Measurements from ENCODE around the gene WFDC13.
"Not testable (repeated sequence)": the region's sequence is repeated elsewhere in the genome, so short reads cannot be mapped to it uniquely, and the experiment has no call there.

The WFDC13 gene, protein sequence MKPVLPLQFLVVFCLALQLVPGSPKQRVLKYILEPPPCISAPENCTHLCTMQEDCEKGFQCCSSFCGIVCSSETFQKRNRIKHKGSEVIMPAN

DNA sequence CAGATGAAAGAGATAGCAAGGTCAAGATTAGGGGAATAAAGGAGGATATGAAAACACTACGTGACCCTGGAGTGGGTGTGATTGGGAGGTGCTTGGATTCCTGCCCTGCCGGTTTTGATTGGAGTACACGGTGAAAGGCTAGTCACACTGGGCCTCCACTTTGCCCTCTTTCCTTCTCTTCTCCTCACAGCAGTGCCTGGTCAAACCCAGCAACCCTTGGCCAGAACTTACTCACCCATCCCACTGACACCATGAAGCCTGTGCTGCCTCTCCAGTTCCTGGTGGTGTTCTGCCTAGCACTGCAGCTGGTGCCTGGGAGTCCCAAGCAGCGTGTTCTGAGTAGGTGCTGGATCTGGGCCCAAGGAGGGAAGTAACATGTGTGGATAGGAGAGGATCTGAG, at the start of gene WFDC13:
Gene WFDC13, plus strand, starts transcription at position 166 of the 400 bp plus-strand sequence. Its CDS starts 86 bp downstream, at position 252.
- DNase-seq: no peak

DNA sequence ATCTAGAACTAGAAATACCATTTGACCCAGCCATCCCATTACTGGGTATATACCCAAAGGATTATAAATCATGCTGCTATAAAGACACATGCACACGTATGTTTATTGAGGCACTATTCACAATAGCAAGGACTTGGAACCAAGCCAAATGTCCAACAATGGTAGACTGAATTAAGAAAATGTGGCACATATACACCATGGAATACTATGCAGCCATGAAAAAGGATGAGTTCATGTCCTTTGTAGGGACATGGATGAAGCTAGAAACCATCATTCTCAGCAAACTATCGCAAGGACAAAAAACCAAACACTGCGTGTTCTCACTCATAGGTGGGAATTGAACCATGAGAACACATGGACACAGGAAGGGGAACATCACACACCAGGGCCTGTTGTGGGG, 44.8 kb upstream of the WFDC13 start:
- DNase-seq: not testable (repeated sequence)

DNA sequence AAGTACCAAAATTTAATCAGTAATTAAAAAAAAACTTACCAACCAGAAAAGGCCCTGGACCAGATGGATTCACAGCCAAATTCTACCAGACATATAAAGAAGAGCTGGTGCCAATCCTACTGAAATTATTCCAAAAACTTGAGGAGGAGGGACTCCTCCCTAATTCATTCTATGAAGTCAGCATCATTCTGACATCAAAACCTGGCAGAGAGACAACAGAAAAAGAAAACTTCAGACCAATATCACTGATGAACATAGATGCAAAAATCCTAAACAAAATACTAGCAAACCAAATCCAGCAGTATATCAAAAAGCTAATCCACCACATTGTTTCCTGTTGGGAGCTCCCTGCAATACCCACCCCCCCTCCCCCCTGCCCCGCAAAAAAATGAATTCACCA, 31.7 kb upstream of the WFDC13 start, which contains the start of gene WFDC11:
Gene WFDC11, minus strand, starts transcription at position 101 of the 400 bp plus-strand sequence. CDS start 19,639 bp downstream, outside the sequence.
- DNase-seq: no peak

DNA sequence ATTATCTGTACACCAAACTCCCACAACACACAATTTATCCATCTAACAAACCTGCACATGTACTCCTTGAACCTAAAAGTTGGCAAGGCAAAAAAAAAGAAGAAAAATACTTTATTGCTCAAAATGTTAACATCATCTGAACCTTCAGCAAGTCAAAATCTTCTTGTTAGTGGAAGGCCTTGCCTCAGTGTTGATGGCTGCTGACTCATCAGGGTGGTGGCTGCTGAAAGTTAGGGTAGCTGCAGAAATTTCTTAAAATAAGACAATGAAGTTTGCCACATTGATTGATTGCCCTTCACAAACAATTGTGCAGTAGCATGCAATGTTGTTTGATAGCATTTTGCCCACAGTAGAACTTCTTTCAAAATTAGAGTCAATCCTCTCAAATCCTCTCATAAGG, 29.1 kb upstream of the WFDC13 start:
- DNase-seq: no peak

DNA sequence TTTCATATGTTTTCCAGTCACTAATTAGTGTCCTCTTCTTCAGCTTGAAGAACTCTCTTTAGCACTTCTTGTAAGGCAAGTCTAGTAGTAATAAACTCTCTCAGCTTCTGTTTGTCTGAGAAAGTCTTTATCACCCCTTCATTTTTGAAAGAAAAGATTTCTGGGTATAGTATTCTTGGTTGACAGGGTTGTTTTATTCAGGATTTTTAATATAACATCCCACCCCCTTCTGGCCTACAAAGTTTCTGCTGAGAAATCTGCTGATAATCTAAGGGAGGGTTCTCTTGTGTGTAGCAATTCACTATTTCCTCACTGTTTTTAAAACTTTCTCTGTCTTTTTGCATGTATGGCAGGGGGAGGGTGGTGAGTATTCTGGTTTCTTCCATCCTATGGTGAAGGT, 22.2 kb upstream of the WFDC13 start:
- no peak for DNase-seq

DNA sequence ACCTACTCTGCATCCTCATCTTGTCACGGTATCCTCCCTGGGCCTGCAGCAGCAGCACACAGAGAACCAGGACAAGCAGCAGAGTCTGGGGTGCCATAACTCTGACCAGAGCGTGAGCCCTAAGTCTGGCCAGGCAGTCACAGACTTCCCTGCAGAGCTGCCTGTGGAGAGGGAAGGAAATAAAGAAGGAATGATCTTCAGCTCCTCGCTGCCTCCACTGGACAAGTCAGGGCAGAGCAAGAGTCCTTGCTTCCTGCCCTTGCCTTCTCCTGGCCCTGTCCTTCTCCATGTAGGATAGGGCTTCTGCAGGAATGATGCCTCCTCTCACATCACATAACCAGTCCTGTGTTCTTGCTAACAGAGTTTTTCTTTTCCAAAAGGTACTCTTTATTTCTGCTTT, 15.9 kb upstream of the WFDC13 start:
- DNase-seq: no peak

DNA sequence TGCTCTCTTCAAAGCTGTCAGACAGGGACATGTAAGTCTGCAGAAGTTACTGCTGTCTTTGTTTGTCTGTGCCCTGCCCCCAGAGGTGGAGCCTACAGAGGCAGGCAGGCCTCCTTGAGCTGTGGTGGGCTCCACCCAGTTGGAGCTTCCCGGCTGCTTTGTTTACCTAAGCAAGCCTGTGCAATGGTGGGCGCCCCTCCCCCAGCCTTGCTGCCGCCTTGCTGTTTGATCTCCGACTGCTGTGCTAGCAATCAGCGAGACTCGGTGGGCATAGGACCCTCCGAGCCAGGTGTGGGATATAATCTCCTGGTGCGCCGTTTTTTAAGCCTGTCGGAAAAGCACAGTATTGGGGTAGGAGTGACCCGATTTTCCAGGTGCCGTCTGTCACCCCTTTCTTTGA, 8.5 kb upstream of the WFDC13 start:
- not testable (repeated sequence) for DNase-seq

DNA sequence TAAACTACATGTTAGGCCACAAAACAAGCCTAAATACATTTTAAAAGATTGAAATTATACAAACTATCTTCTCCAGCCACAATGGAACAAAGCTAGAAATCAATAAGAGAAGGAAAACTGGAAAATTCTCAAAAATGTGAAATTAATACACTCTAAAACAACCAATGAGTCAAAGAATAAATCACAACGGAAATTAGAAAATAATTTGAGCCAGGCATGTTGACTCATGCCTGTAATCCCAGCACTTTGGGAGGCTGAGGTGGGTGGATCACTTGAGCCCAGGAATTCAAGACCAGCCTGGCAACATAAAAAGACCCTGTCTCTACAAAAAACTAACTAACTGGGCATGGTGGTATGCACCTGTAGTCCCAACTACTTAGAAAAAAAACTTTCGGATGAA, 6.3 kb upstream of the WFDC13 start:
- DNase-seq: no peak

DNA sequence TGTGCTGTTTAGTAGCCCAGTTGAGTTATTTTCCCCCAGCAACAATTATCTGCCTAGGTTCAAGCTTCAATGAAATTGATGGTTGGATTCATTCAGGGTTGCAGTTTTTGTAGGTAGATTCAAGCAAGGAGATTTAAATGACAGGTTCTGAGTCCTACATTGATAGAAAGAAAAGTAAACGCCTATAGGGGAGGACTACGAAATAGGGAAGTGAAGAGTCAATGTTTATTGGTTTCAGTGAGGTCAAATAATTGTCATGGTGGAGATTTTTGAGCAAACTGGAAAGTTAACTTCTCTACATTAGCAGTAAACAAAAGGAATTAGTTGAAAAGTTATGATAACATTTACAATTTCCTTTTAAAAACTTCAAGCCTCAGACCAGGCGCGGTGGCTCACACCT, 734 bp upstream of the WFDC13 start:
- DNase-seq: no peak

DNA sequence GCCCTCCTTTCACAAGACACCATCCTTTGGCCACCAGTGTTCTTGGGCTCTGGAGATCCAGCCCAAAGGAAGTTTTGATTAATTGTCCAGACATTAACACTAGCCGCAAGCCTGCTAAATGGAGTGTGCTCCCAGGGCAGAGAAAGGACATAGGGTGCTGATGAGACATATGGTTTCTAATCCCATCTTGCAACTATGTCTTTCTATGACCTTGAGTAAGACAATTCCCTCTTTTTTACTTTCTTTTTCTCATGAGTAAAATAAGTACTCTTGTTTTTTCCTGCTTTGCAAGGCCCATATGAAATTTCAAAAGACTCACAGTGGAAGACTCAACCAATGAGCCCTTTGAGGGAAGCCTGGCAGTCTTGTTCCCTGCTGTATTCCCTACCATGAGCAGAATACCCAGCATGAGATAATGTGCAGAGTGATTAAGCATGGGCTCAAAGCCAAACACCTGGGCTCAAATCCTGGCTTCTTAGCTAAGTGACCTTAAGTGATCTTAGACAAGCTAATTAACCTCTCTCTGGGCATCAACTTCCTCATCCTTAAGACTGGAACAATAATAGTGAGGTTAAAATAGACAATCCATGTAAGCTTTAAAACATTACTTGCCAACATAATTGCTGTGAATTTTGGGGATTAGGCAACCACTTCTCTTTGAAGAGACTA, 3.3 kb downstream of the WFDC13 start, which contains the start of gene WFDC10B:
Gene WFDC10B, minus strand, starts transcription at position 51 of the 669 bp plus-strand sequence. CDS start 19,027 bp downstream, outside the sequence.
- no peak for DNase-seq

DNA sequence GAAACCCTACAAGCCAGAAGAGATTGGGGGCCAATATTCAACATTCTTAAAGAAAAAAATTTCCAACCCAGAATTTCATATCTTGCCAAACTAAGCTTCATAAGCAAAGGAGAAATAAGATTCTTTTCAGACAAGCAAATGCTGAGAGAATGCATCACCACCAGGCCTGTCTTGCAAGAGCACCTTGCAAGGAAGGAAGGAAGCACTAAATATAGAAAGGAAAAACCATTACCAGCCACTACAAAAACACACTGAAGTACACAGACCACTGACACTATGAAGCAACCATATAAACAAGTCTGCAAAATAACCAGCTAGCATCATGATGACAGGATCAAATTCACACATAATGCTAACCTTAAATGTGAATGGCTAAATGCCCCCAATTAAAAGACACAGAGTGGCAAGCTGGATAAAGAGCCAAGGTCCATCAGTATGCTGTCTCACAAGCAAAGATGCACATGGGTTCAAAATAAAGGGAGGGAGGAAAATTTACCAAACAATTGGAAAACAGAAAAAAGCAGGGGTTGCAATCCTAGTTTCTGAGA, 14.4 kb downstream of the WFDC13 start:
- not testable (repeated sequence) for DNase-seq

DNA sequence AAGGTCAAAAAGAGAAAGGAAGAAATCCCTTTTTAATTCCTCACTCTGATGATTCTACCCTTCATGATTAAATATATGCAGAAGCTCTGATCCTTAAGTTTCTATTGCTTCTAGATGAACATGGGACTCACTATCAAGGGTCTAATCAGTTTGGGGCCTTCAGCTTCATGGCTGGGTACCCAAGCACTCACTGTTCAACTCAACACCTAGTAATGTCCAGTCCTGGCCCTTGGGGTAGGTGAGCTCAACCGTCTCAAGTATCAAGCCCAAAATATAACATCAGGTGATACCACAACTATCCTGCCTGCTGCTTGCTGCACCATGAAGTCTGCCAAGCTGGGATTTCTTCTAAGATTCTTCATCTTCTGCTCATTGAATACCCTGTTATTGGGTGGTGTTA, 20.2 kb downstream of the WFDC13 start, which contains the start of gene SPINT4:
Gene SPINT4, plus strand, starts transcription at position 301 of the 400 bp plus-strand sequence. Its CDS starts 21 bp downstream, at position 322.
- no peak for DNase-seq

DNA sequence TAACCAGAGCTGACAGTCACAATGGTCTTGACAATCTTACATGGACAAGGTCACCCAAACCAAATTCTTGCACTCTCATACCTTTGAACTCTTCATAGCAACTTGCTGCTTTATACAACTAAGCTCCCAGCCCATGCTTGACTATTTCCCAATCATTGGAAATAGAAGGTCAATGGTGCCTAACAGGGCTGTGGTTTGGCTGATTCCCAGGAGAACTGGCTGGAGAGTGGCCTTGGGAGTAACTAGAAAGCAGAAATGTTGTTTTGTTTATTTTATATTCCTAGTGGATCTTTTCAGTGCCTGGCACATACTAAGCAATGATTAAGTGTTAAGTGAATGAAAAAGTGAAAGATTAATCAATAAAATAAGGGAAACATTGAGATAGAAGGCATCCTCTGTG, 23.3 kb downstream of the WFDC13 start:
- DNase-seq: no peak

DNA sequence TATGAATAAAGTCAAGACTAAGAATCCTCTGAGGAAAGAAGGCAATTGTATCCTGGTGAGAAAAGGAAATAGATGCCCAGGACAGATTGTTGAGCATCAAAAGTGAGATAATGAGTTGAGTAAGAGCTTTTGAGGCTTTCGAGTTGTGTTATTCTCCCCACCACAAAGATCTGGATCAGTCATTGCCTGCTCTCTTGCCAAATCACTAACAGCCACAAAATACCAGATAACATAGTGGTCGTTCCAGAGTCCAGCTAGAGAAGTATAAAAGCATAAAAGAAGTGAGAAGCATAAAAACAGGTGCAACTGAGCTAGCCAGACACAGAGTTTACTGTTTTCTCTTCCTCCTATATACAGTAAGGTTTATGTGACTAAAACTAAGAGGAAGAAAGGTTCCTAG, 25.2 kb downstream of the WFDC13 start:
- DNase-seq: no peak

DNA sequence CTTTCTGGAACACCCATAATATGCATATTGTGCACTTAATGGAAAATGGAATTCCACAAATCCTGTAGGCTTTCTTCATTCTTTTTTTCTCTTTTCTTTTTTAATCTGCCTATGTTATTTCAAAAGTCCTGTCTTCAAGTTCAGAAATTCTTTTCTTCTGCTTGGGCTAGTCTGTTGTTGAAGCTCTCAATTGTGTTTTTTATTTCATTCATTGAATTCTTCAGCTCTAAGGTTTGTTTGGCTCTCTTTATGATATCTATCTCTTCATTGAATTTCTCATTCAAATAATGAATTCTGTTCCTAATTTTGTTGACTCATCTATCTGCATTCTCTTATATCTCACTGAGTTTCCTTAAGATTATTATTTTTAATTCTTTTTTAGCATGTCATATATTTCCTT, 30.4 kb downstream of the WFDC13 start:
- no peak for DNase-seq

DNA sequence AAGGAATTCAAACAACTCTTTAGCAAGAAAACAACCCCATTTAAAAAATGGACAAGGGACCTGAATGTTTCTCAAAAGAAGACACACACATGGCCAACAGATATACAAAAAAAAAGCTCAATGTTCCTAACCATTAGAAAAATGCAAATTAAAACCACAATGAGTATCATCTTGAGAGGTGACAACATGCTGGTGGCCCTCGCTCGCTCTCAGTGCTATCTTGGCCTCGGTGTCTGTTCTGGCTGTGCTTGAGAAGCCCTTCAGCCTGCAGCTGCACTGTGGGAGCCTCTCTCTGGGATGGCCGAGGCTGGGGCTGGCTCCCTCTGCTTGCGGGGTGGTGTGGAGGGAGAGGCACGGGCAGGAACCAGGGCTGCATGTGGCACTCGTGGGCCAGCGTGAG, 33.7 kb downstream of the WFDC13 start:
- no peak for DNase-seq

DNA sequence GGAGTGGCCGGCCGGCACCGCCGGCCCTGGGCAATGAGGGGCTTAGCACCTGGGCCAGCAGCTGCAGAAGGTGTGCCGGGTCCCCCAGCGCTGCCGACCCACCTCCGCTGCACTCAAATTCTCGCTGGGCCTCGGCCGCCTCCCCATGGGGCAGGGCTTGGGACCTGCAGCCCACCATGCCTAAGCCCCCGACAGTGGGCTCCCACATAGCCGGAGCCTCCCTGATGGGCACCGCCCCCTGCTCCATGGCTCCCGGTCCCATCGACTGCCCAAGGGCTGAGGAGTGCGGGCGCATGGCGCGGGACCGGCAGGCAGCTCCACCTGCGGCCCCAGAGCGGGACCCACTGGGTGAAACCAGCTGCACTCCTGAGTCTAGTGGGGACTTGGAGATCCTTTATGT, 34.1 kb downstream of the WFDC13 start:
- DNase-seq: no peak

DNA sequence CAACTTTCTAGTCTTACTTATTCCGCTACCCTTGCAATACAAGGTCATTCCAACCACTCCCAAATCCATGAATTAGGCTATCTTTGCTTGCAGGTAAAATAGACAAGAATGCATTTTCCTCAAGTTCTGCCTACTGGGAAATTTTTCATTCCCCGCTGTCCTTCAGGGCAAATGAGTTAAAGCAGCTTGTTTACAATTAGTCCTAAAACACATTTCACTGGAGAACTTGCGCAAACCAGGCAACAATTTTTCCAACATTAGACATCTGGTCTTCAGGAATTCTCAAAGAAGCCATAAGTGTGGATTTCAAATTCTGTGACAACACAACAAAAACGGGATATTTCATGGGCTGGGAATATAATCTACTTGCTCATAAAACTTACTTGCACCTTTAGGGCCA, 40.8 kb downstream of the WFDC13 start:
- DNase-seq: no peak

DNA sequence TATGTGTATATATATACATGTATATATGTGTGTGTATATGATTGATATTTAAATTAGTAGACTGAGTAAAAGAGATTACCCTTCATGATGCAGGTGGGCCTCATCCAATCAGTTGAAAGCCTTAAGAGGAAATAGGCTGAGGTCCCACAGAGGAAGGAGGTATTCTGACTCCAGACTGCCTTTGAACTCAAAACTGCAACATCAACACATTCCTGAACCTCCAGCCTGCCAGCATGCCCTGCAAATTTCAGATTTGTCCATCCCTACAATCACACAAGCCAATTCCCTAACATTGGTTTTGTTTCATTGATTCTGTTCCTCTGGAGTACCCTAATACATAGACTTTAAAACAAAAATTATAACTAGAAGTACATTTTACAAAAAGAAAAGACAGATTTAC, 43.2 kb downstream of the WFDC13 start:
- no peak for DNase-seq

DNA sequence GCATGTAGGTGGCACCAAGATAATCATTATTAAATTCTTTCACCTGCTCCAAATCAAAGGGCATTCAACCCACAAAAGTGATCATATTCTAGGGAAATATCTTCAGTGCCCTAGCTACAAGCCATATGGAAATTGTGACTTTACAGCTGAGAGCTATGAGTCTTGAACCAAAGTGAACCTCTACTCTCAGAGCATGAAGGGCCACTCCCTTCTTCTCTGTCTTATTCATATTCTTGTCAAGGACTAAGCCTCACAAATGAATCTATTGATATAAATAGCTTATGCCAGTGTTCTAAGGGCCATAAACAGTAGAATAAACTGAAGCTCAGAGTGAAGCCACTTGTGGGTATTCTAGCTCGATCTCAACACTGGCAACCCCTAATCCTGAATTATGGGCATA, 49.9 kb downstream of the WFDC13 start:
- no peak for DNase-seq

DNA sequence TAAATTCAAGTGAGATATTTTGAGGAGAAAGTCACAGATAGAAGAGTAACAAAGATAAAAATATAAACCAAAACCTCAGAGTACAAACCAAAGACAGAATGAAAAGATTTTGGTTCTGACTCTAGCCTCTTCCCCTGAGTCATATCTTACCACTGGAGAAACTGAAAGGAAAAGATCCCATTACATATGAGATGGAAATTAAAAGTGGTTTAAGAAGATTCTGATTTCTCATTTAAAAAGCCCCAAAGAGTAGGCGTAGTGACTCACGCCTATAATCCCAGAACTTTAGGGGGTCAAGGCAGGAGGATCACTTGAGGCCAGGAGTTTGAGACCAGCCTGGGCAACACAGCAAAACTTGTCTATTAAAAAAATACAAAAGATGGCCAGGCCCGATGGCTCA, 50.9 kb downstream of the WFDC13 start:
- peak; percentile 4 for DNase-seq

DNA sequence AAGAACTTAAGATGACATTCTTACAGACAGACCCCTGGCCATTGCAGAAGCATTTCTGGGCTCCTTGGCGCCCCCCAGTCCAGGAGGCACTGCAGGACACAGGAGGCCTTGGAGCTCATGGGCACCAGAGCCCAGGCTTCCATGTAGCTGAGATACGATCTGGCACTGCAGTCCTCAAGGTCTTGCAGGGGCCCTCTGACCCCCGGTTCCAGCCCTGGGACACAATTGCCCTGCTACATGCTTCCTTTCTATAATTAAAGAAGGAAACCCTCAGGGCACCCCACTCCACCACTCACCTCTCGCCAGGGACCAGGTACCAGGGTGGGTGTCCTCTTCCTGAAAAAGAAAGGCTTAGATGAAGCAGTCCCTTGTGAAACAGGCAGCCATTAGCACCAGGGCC, 56.3 kb downstream of the WFDC13 start:
- DNase-seq: no peak

All from fibroblast of skin of right biceps (primary cell).